ENCODE data around the gene TMEM178A.

GRCh38 chr2:39715095-39715494 lies 49.4 kb downstream of the TMEM178A start:
- no peak for TF ChIP-seq CTCF (IDR thresholded peaks at IDR 0.05 in 8 of 11, conservative IDR thresholded peaks at IDR 0.05 in 3 of 11)
- no peak for TF ChIP-seq POLR2A (IDR thresholded peaks at IDR 0.05)
- TF ChIP-seq POLR2AphosphoS5 (IDR thresholded peaks at IDR 0.05): no peak
